ENCODE results near the gene NELFA.

The NELFA gene

DNA sequence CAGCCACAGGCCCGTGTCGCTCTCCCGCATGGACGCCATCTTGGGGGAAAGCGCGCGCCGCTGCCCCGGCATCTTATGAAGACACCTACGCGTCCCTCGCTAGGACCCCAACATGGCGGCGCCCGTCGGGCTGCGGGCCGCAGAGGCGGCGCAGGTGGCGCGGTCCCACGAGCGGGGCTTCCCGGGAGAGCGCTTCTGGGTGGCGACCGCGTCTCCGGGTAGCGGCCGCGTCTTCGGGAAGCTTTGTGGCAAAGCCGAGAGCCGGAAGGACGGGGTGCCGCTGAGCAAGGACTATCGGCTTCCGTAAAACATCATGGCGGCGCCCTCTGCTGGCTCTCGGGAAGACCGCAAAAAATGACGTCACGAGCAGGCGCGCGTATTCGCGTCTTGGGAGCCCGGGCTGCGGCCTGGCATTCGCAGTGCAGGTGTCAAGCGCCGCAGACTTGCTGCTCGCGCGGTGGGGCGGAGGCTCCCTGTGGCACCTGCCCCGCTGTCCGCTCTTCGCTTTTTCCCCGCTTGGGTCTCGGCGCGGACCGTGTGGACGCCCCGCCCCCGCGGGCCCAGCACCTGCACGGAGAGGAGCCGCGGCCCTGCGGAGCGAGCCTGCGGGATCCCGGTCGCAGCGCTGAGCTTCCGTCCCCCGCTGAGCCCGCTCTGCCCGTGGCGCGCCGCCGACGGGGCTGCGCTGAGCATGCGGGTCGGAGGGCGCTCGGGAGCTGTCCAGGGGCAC is at the start of gene NELFA:
NELFA (minus strand) TSS at position 54 of the 730 bp plus-strand sequence; CDS start at position 39, 15 bp downstream.
- Histone ChIP-seq H3K4me3 (ENCODE audit: low read depth, low read length) (peak within 1 kb of the TSS; percentile 67), H3K9me3 (ENCODE audit: severe bottlenecking) (no peaks in the 10 kb centered on the region), H3K27ac (peak within 1 kb of the TSS; percentile 99), H3K36me3 (peaks cover 33% of the 10 kb centered on the region), H3K27me3 (ENCODE audit: insufficient read depth, low read depth, severe bottlenecking) (no peaks in the 10 kb centered on the region)
- DNase-seq = peak; percentile 98
- TF ChIP-seq, protein P1, sequence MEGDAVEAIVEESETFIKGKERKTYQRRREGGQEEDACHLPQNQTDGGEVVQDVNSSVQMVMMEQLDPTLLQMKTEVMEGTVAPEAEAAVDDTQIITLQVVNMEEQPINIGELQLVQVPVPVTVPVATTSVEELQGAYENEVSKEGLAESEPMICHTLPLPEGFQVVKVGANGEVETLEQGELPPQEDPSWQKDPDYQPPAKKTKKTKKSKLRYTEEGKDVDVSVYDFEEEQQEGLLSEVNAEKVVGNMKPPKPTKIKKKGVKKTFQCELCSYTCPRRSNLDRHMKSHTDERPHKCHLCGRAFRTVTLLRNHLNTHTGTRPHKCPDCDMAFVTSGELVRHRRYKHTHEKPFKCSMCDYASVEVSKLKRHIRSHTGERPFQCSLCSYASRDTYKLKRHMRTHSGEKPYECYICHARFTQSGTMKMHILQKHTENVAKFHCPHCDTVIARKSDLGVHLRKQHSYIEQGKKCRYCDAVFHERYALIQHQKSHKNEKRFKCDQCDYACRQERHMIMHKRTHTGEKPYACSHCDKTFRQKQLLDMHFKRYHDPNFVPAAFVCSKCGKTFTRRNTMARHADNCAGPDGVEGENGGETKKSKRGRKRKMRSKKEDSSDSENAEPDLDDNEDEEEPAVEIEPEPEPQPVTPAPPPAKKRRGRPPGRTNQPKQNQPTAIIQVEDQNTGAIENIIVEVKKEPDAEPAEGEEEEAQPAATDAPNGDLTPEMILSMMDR (IDR thresholded peaks at IDR 0.05; ENCODE audit: low read depth, low read length) = peak; percentile 37

DNA sequence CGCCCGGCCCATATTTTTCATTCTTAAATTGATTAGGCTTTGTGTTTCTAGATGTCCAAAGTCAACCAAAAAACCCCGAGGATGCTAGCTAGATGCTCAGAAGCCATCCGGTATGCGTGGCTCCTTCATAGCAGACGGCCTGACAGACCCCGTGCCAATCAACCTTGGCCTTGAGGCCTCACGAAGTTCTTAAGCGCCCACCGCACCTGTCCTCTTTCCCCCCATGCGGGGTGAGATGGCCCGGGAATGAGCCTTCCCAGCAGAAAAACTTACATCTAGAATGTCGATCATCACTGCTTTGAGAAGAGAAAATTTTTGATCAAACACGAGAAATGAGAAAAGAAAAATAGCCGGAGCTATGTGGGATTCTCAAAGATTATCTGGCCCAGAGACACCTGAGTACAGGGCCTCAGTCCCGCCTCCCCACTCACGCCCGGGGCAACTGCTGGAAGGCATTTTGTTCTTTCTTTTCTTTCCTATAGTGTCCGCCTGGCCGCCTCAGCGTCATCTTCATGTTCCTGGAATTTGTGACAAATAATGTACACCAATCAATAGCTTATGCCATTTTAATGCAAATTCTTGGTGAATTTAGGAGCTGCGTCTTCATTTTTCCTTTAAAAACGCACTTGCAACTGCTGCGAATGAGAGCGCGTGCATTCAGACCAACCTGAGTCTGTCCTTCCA is 48.8 kb upstream of the NELFA start:
- peaks cover 10% of the 10 kb centered on the region for H3K36me3 ChIP-seq
- no peak overlapping the region for H3K4me3 ChIP-seq (ENCODE audit: low read depth, low read length)
- TF ChIP-seq, protein P1 (IDR thresholded peaks at IDR 0.05; ENCODE audit: low read depth, low read length) = no peak
- no peaks in the 10 kb centered on the region for H3K9me3 ChIP-seq (ENCODE audit: severe bottlenecking)
- no peak for DNase-seq
- no peaks in the 10 kb centered on the region for H3K27me3 ChIP-seq (ENCODE audit: insufficient read depth, low read depth, severe bottlenecking)
- H3K27ac ChIP-seq = no peak overlapping the region

DNA sequence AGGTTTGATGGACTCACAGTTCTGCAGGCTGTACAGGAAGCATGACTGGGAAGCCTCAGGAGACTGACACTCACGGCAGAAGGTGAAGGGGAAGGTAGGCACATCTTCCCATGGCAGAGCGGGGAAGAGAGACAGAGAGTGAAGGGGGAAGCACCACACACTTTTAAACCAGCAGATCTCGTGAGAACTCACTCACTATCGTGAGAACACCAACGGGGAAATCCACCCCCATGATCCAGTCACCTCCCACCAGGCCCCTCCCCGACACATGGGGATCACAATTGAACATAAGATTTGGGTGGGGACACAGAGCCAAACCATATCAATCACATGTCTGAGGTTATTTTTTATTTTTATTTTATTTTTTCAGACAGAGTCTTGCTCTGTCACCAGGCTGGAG is 45.4 kb upstream of the NELFA start:
- TF ChIP-seq, protein P1 (IDR thresholded peaks at IDR 0.05; ENCODE audit: low read depth, low read length) = no peak

DNA sequence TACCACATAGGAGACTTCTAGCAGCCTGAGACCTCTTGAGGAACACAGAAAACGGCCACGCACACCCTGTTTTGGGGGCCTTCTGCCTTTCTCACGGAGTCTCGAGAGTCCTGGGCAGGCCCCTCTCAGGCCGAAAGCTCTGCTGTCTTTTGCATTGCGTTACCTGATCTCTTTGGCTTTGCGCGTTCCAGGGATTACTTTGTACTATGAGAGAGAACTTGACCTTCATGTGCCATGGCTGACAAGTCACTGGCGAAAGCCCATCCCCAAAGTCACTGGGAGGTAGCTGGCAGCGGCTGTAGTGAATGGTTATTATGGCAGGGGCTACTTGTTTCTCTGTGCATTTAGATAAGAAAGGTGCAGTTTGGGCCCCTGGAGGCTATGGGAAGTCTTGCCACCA is 42.3 kb upstream of the NELFA start:
- H3K27ac ChIP-seq = no peak overlapping the region
- no peak for DNase-seq
- TF ChIP-seq, protein P1 (IDR thresholded peaks at IDR 0.05; ENCODE audit: low read depth, low read length) = no peak
- no peaks in the 10 kb centered on the region for H3K36me3 ChIP-seq
- H3K4me3 ChIP-seq (ENCODE audit: low read depth, low read length) = no peak overlapping the region
- H3K27me3 ChIP-seq (ENCODE audit: insufficient read depth, low read depth, severe bottlenecking) = no peaks in the 10 kb centered on the region
- H3K9me3 ChIP-seq (ENCODE audit: severe bottlenecking) = no peaks in the 10 kb centered on the region

More for the DNA sequence above, 45.4 kb upstream of the NELFA start:
- DNase-seq = no peak
- Histone ChIP-seq H3K9me3 (ENCODE audit: severe bottlenecking) (no peaks in the 10 kb centered on the region), H3K27me3 (ENCODE audit: insufficient read depth, low read depth, severe bottlenecking) (no peaks in the 10 kb centered on the region), H3K36me3 (no peaks in the 10 kb centered on the region), H3K27ac (no peak overlapping the region), H3K4me3 (ENCODE audit: low read depth, low read length) (no peak overlapping the region)

DNA sequence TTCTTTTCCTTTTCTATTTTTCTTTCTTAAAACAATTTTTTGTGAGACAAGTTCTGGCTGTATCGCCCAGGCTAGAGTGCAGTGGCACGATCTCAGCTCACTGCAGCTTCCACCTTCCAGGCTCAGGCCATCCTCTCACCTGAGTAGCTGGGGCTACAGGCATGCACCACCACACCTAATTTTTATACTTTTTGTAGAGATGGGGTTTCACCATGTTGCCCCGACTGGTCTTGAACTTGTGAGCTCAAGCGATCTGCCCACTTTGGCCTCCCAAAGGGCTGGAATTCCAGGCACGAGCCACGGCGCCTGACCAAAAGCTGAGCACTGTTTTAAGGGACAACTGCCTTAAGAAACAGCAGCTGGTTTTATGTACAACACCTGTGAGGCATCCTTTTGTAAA is 41.0 kb upstream of the NELFA start:
- peaks cover under 1% of the 10 kb centered on the region for H3K36me3 ChIP-seq
- H3K27ac ChIP-seq = no peak overlapping the region
- no peak for DNase-seq
- H3K27me3 ChIP-seq (ENCODE audit: insufficient read depth, low read depth, severe bottlenecking) = no peaks in the 10 kb centered on the region
- no peaks in the 10 kb centered on the region for H3K9me3 ChIP-seq (ENCODE audit: severe bottlenecking)
- TF ChIP-seq, protein P1 (IDR thresholded peaks at IDR 0.05; ENCODE audit: low read depth, low read length) = no peak
- no peak overlapping the region for H3K4me3 ChIP-seq (ENCODE audit: low read depth, low read length)
